Measurements from ENCODE around the gene RIMOC1.

The RIMOC1 gene

DNA sequence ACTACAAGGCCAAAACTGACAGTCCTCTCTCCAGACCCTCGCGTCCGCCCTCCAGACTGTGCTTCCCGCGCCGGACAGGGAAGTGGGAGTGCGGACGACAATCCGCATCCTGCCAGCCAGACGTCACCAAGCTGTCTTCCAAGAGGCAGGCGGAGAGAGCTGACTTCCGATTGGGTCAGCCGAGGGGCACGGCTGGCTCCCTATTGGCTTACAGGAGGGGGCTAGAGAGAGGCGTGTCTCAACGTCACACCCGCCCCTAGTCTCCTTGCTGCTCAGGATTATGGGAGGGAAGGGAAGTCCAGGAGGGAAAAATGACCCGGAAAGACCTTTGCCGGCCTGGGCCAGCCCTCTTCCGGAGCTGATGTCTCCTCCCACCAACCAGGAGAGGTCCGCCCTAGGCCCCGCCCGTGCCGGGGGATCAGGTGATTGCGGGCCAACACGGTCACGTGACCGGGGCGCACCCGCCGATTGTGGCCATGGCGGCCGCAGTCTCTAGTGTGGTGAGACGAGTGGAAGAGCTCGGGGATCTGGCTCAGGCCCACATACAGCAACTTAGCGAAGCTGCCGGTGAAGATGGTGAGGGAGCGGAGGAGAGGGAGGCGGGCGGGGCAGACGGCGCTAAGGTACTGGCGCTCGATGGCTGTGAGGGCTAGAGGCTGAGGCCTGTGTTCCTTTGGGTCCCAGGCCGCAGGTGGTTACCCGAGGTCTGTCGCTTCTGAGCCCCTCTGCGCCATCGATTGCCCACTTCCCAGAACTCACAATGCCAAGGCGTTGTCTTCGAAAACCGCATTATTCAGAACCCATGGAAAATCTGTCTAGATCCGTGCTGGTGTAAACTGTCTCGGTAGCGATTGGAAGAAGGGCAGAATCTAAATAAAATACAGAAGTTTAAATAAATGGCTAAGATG lies at the start of gene RIMOC1 (continued):
- TF ChIP-seq ZNF280C (tag by site-specific recombination; IDR thresholded peaks at IDR 0.05) (no peak), ZNF266 (tag by site-specific recombination; IDR thresholded peaks at IDR 0.05; ENCODE audit: low read depth) (0 out of 2 replicates have a peak, but pooled peaks have one; percentile 23), ZNF670 (tag by site-specific recombination; IDR thresholded peaks at IDR 0.05; ENCODE audit: low read depth) (no peak), ZNF600 (tag by site-specific recombination; IDR thresholded peaks at IDR 0.05) (peak; percentile 100), ZNF292 (tag by site-specific recombination; IDR thresholded peaks at IDR 0.05; ENCODE audit: borderline replicate concordance, low read depth) (no peak), YY2 (tag by site-specific recombination; IDR thresholded peaks at IDR 0.05) (peak; percentile 95), RBAK (tag by site-specific recombination; IDR thresholded peaks at IDR 0.05) (no peak), ZNF76 (tag by site-specific recombination; IDR thresholded peaks at IDR 0.05; ENCODE audit: borderline replicate concordance, low read depth) (peak; percentile 89), ZNF211 (tag by site-specific recombination; IDR thresholded peaks at IDR 0.05; ENCODE audit: low read depth) (no peak), ZNF2 (tag by site-specific recombination; IDR thresholded peaks at IDR 0.05) (peak; percentile 71), ZNF202 (tag by site-specific recombination; IDR thresholded peaks at IDR 0.05; ENCODE audit: borderline replicate concordance) (no peak), ZNF558 (tag by site-specific recombination; IDR thresholded peaks at IDR 0.05) (no peak; the same call in 1 of the 2 replicates), ZFP3 (tag by site-specific recombination; IDR thresholded peaks at IDR 0.05; ENCODE audit: low read depth) (no peak), ZSCAN23 (tag by site-specific recombination; IDR thresholded peaks at IDR 0.05) (0 out of 2 replicates have a peak, but pooled peaks have one; percentile 34), KLF8 (tag by site-specific recombination; IDR thresholded peaks at IDR 0.05) (peak; percentile 97), ZNF19 (tag by site-specific recombination; IDR thresholded peaks at IDR 0.05; ENCODE audit: low read depth) (no peak), ZBTB6 (tag by site-specific recombination; IDR thresholded peaks at IDR 0.05) (peak; percentile 48), ZNF518A (tag by site-specific recombination; conservative IDR thresholded peaks at IDR 0.05; ENCODE audit: low read depth) (peak; percentile 98), GFI1B (tag by site-specific recombination; IDR thresholded peaks at IDR 0.05) (0 out of 2 replicates have a peak, but pooled peaks have one; percentile 33), GLI4 (tag by site-specific recombination; IDR thresholded peaks at IDR 0.05) (peak; percentile 82; the same call in 1 of the 2 replicates), ZNF830 (tag by site-specific recombination; IDR thresholded peaks at IDR 0.05; ENCODE audit: low read depth) (no peak), ZNF639 (tag by site-specific recombination; IDR thresholded peaks at IDR 0.05) (peak; percentile 78), IKZF3 (tag by site-specific recombination; IDR thresholded peaks at IDR 0.05) (peak; percentile 100), TSHZ1 (tag by site-specific recombination; IDR thresholded peaks at IDR 0.05; ENCODE audit: borderline replicate concordance) (peak; percentile 12; the same call in 1 of the 2 replicates), ZNF623 (tag by site-specific recombination; IDR thresholded peaks at IDR 0.05) (peak; percentile 46), ZNF792 (tag by site-specific recombination; IDR thresholded peaks at IDR 0.05) (no peak)
